ENCODE results near the gene DVL2.

The DVL2 gene

GRCh38 chr17:7250695-7251627, 16.6 kb upstream of the DVL2 start (continued):
- TF ChIP-seq, protein P1, sequence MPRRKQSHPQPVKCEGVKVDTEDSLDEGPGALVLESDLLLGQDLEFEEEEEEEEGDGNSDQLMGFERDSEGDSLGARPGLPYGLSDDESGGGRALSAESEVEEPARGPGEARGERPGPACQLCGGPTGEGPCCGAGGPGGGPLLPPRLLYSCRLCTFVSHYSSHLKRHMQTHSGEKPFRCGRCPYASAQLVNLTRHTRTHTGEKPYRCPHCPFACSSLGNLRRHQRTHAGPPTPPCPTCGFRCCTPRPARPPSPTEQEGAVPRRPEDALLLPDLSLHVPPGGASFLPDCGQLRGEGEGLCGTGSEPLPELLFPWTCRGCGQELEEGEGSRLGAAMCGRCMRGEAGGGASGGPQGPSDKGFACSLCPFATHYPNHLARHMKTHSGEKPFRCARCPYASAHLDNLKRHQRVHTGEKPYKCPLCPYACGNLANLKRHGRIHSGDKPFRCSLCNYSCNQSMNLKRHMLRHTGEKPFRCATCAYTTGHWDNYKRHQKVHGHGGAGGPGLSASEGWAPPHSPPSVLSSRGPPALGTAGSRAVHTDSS (tag by site-specific recombination; IDR thresholded peaks at IDR 0.05): no peak
- no peak for TF ChIP-seq SALL2 (tag by site-specific recombination; IDR thresholded peaks at IDR 0.05; ENCODE audit: borderline replicate concordance)
- no peak for TF ChIP-seq ZNF394 (tag by site-specific recombination; IDR thresholded peaks at IDR 0.05; ENCODE audit: borderline replicate concordance)
- peak; percentile 49; the same call in 1 of the 2 replicates for TF ChIP-seq ZBTB20 (tag by site-specific recombination; IDR thresholded peaks at IDR 0.05)
- no peak for TF ChIP-seq ZNF621 (tag by site-specific recombination; IDR thresholded peaks at IDR 0.05)
- TF ChIP-seq ZNF473 (tag by site-specific recombination; IDR thresholded peaks at IDR 0.05): no peak
- TF ChIP-seq ZNF335 (tag by site-specific recombination; conservative IDR thresholded peaks at IDR 0.05): peak; percentile 59
- TF ChIP-seq ZNF23 (tag by site-specific recombination; IDR thresholded peaks at IDR 0.05; ENCODE audit: borderline replicate concordance): no peak
- TF ChIP-seq ZBTB48 (tag by site-specific recombination; IDR thresholded peaks at IDR 0.05): peak; percentile 22; the same call in 1 of the 2 replicates
- peak; percentile 94 for TF ChIP-seq SCRT2 (tag by site-specific recombination; IDR thresholded peaks at IDR 0.05)
- TF ChIP-seq ZNF398 (tag by site-specific recombination; IDR thresholded peaks at IDR 0.05): no peak
- no peak for TF ChIP-seq HOXC10 (CRISPR knock-in tag; IDR thresholded peaks at IDR 0.05)
- 0 out of 2 replicates have a peak, but pooled peaks have one; percentile 15 for TF ChIP-seq ZNF596 (tag by site-specific recombination; IDR thresholded peaks at IDR 0.05)
- no peak for TF ChIP-seq ZNF341 (tag by site-specific recombination; IDR thresholded peaks at IDR 0.05; ENCODE audit: low read depth)
- no peak for TF ChIP-seq GFI1B (tag by site-specific recombination; IDR thresholded peaks at IDR 0.05)
- TF ChIP-seq ATF2 (tag by site-specific recombination; IDR thresholded peaks at IDR 0.05; ENCODE audit: low read depth): no peak
- TF ChIP-seq KLF1 (tag by site-specific recombination; IDR thresholded peaks at IDR 0.05): 0 out of 2 replicates have a peak, but pooled peaks have one; percentile 28
- TF ChIP-seq ZNF660 (tag by site-specific recombination; IDR thresholded peaks at IDR 0.05): no peak
- no peak for TF ChIP-seq ZNF16 (tag by site-specific recombination; IDR thresholded peaks at IDR 0.05; ENCODE audit: low read depth)
- TF ChIP-seq, protein P2, sequence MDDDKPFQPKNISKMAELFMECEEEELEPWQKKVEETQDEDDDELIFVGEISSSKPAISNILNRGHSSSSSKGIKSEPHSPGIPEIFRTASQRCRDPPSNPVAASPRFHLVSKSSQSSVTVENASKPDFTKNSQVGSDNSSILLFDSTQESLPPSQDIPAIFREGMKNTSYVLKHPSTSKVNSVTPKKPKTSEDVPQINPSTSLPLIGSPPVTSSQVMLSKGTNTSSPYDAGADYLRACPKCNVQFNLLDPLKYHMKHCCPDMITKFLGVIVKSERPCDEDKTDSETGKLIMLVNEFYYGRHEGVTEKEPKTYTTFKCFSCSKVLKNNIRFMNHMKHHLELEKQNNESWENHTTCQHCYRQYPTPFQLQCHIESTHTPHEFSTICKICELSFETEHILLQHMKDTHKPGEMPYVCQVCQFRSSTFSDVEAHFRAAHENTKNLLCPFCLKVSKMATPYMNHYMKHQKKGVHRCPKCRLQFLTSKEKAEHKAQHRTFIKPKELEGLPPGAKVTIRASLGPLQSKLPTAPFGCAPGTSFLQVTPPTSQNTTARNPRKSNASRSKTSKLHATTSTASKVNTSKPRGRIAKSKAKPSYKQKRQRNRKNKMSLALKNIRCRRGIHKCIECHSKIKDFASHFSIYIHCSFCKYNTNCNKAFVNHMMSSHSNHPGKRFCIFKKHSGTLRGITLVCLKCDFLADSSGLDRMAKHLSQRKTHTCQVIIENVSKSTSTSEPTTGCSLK (tag by site-specific recombination; IDR thresholded peaks at IDR 0.05): no peak
- TF ChIP-seq, protein P3, sequence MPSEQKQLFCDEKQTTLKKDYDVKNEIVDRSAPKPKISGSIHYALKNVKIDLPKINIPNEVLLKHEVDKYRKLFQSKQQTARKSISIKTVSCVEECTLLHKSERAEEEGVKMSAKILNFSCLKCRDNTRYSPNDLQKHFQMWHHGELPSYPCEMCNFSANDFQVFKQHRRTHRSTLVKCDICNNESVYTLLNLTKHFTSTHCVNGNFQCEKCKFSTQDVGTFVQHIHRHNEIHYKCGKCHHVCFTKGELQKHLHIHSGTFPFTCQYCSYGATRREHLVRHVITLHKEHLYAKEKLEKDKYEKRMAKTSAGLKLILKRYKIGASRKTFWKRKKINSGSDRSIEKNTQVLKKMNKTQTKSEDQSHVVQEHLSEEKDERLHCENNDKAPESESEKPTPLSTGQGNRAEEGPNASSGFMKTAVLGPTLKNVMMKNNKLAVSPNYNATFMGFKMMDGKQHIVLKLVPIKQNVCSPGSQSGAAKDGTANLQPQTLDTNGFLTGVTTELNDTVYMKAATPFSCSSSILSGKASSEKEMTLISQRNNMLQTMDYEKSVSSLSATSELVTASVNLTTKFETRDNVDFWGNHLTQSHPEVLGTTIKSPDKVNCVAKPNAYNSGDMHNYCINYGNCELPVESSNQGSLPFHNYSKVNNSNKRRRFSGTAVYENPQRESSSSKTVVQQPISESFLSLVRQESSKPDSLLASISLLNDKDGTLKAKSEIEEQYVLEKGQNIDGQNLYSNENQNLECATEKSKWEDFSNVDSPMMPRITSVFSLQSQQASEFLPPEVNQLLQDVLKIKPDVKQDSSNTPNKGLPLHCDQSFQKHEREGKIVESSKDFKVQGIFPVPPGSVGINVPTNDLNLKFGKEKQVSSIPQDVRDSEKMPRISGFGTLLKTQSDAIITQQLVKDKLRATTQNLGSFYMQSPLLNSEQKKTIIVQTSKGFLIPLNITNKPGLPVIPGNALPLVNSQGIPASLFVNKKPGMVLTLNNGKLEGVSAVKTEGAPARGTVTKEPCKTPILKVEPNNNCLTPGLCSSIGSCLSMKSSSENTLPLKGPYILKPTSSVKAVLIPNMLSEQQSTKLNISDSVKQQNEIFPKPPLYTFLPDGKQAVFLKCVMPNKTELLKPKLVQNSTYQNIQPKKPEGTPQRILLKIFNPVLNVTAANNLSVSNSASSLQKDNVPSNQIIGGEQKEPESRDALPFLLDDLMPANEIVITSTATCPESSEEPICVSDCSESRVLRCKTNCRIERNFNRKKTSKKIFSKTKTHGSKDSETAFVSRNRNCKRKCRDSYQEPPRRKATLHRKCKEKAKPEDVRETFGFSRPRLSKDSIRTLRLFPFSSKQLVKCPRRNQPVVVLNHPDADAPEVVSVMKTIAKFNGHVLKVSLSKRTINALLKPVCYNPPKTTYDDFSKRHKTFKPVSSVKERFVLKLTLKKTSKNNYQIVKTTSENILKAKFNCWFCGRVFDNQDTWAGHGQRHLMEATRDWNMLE (tag by site-specific recombination; conservative IDR thresholded peaks at IDR 0.05; ENCODE audit: low read depth): no peak
- no peak for TF ChIP-seq BCL11B (tag by site-specific recombination; IDR thresholded peaks at IDR 0.05; ENCODE audit: low read depth)
- no peak for TF ChIP-seq ZNF416 (tag by site-specific recombination; IDR thresholded peaks at IDR 0.05)
- no peak for TF ChIP-seq ZNF214 (tag by site-specific recombination; IDR thresholded peaks at IDR 0.05; ENCODE audit: borderline replicate concordance)
- TF ChIP-seq ZNF223 (tag by site-specific recombination; IDR thresholded peaks at IDR 0.05): no peak
- no peak for TF ChIP-seq ZNF10 (tag by site-specific recombination; IDR thresholded peaks at IDR 0.05)
- TF ChIP-seq SP2 (tag by site-specific recombination; IDR thresholded peaks at IDR 0.05): peak; percentile 43; the same call in 1 of the 2 replicates

Data from HEK293 (cell line).